Testis (tissue), 5 donors: ENCODE measurements around the gene POC1B. TPM values are rescaled to one million over a fixed set of nuclear protein-coding genes. Genes with fewer than 3 reads are reported as not detected.
A peak's percentile ranks its signal among the peaks of the same experiment; 100 is the strongest.

ENCODE experiments used
- DNase-seq: peaks from one replicate; pipeline ENCODE4 v3.0.0-alpha.2; 2019
- H3K27ac ChIP-seq, 2 donors: fragments of 200-600 bp; sonication (generic); one replicate each; pipeline ENCODE4 v1.5.1; 2019
- H3K27me3 ChIP-seq: fragments of 200-600 bp; sonication (generic); one replicate; pipeline ENCODE4 v1.5.1; 2019
- H3K36me3 ChIP-seq: fragments of 200-600 bp; sonication (generic); one replicate; pipeline ENCODE4 v1.5.1; 2017; ENCODE audit warnings: low read depth; ENCODE audit errors: missing control alignments
- H3K4me1 ChIP-seq: fragments of 200-600 bp; sonication (generic); one replicate; pipeline ENCODE4 v1.5.1; 2019
- H3K4me3 ChIP-seq, 2 donors: fragments of 200-600 bp; sonication (generic); one replicate each; pipeline ENCODE4 v1.5.1; 2017 to 2019
- H3K9me3 ChIP-seq: fragments of 200-600 bp; sonication (generic); one replicate; pipeline ENCODE4 v1.5.1; 2017
- POLR2A ChIP-seq: fragments of 450-650 bp; IDR thresholded peaks from one replicate; pipeline ENCODE4 v1.6.1; 2017; ENCODE audit warnings: antibody characterized with exemption, mild to moderate bottlenecking, moderate library complexity
- WGBS, 2 donors: methylation state at CpG; one replicate each; pipeline ENCODE4 v1.1.5; 2018; 5-methylcytosine and 5-hydroxymethylcytosine counted together
- intact Hi-C: fragments of 100-400 bp; cut with DNase I; formaldehyde crosslinking; loops from one replicate; pipeline ENCODE4 v1.15.1; 2023; ENCODE audit warnings: low total_unique reads
- long read RNA-seq, 2 donors: transcript quantifications; one replicate each; lab custom pipeline, GENCODE V29; 2026
- polyA plus RNA-seq: library from polyadenylated mRNA; stranded (reverse); fragments of 350-450 nt; fragmentation: Illumina TruSeq; extraction: RNeasy Lipid Tissue Mini Kit (QIAGEN cat#74804); gene quantifications from one replicate; pipeline ENCODE4 v1.2.3, GENCODE V29; 2014; ENCODE audit warnings: low read depth, low replicate concordance; ENCODE audit not compliant: insufficient read depth
- total RNA-seq, 2 donors: library from RNA; depleted of rRNA; stranded (reverse); fragments of >200 nt; gene quantifications; one replicate each; pipeline ENCODE4 v1.2.3, GENCODE V29; 2016
- TF ChIP-seq, protein P1 (sequence below), 3 experiments: fragments of 450-650 bp in 2 of 3; fragments of 200-600 bp in 1 of 3; sonication (generic) in 1 of 3; IDR thresholded peaks; one replicate each; pipeline ENCODE4 v1.5.1; 2016 to 2019; ENCODE audit warnings: antibody characterized with exemption in 3 of 3, mild to moderate bottlenecking in 2 of 3, moderate library complexity in 1 of 3

The POC1B gene
- 10 to 100 TPM; 21.3 to 30.2 TPM for total RNA-seq
- 16.8 TPM for polyA plus RNA-seq
- long read RNA-seq, donor 1, partial matches to known transcripts: 0 of 1 reads
- long read RNA-seq, donor 1, other reads (novel, unspliced or antisense): 0 of 1 reads
- long read RNA-seq, donor 2: 0 reads

DNA sequence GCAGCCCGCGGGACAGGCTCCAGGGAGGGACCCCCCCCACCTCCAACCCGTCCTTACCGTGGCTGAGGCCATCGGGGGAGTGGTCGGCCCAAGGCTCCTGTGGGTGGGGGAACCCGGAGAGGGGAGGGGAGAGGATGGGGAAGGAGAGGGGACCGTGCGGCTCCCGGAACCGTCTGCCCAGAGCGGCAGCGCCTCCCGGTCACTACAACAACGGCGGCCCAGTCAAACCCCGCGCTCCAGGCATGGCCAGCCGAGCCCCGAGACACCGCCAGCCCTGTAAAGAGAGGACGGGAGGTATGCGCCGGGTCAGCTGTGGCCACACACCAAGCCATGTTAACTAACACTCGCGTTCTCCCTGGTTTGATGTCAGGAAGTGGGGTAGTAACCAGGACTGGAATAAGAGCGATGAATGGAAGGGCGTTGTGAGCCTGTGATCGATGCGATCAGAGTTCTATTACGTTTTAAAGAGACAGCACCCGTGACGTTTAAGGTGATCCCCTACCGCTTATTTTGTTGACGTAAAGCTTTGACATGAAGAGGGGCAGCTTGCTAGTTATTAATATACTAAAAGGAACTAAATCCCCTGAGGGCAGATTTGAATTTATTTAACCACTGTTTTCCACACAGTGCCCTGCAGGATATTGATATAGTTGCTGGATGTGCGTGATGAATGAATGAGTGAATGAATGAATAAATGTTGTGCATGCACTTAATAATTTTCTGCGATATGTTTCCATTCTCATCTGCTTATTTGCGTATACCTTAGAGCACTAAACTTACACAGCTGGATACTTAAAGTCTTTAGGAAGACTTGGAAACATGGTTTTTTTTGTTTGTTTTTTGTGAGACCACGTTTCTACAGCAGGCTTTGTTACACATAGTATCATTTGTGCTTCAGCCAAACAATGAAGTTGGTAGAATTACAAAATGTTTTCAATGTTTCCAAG, at the start of gene POC1B:
Gene POC1B, minus strand, starts transcription at position 224 of the 947 bp plus-strand sequence. Its CDS starts 152 bp downstream, at position 72.
- TF ChIP-seq POLR2A: no peak
- TF ChIP-seq, protein P1, sequence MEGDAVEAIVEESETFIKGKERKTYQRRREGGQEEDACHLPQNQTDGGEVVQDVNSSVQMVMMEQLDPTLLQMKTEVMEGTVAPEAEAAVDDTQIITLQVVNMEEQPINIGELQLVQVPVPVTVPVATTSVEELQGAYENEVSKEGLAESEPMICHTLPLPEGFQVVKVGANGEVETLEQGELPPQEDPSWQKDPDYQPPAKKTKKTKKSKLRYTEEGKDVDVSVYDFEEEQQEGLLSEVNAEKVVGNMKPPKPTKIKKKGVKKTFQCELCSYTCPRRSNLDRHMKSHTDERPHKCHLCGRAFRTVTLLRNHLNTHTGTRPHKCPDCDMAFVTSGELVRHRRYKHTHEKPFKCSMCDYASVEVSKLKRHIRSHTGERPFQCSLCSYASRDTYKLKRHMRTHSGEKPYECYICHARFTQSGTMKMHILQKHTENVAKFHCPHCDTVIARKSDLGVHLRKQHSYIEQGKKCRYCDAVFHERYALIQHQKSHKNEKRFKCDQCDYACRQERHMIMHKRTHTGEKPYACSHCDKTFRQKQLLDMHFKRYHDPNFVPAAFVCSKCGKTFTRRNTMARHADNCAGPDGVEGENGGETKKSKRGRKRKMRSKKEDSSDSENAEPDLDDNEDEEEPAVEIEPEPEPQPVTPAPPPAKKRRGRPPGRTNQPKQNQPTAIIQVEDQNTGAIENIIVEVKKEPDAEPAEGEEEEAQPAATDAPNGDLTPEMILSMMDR (IDR thresholded peaks at IDR 0.05): peak in 2 of 3 experiments; percentile 21 to 41
- H3K27me3 ChIP-seq: no peaks in the 10 kb centered on the region
- peak; percentile 90 for DNase-seq
- no peaks in the 10 kb centered on the region for H3K9me3 ChIP-seq
- intact Hi-C loops: loop anchor here (10.0 kb wide), 1 partner anchor 51 kb away; no protein-coding TSS in a partner anchor
- 2 to 3% methylated on average over 18 to 39 of the region's 39 CpGs for WGBS, 2 donors
- H3K4me1 ChIP-seq: peaks cover 14% of the 10 kb centered on the region
- peak within 1 kb of the TSS; percentile 70 to 98 for H3K4me3 ChIP-seq
- H3K27ac ChIP-seq: peak within 1 kb of the TSS; percentile 91 to 95
- H3K36me3 ChIP-seq: no peaks in the 10 kb centered on the region

DNA sequence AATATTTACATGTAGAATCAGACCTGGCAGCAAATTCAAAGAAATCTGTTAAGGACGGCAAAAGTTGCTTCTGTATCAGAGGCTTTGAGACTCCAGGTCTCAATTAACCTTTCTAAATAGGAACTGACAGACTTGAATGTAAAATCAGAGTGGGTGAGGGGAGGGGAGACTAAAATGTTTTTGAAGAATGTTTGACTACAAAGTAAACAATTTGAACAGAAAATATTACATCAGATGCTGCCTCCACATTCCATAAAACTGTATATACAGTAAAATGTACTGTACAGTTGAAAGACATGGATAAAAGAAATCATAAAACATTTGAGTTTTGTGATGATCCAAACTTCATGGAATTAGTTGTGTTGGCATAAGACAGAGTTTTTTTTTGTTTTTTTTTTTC, 49.5 kb upstream of the POC1B start:
- WGBS, 2 donors: 58 to 60% methylated on average over 1 of the region's 1 CpG
- intact Hi-C loops: no loop called here
- DNase-seq: no peak

DNA sequence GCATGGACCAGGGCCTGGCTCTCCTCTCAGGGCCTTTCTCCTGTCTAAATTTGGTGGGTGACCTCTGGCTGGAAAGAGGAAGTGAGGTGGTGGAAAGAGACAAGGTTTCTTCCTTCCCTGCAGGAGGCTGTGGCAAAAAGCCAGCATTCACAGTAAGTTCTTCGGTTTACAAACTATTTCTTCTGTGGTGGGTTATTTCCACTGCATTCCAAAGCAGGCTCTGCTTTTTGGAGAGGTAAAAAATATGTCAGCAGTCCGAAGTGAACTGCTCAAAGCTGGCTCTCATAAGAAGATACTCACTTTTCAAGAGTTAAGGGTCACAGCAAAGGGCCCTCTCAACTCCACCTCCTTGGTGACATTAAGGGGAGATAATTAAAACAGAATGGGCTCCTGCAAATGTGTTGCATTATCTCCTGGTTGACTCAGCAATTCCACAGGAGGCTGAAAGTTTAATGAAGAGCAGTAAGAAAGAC, 48.9 kb upstream of the POC1B start:
- H3K9me3 ChIP-seq: no peaks in the 10 kb centered on the region
- TF ChIP-seq POLR2A: no peak
- TF ChIP-seq, protein P1 (IDR thresholded peaks at IDR 0.05): no peak
- H3K36me3 ChIP-seq: no peaks in the 10 kb centered on the region
- intact Hi-C loops: no loop called here
- H3K27ac ChIP-seq: no peak overlapping the region
- 24 to 45% methylated on average over 2 of the region's 2 CpGs for WGBS, 2 donors
- peak; percentile 16 for DNase-seq
- no peaks in the 10 kb centered on the region for H3K27me3 ChIP-seq
- no peak overlapping the region for H3K4me3 ChIP-seq
- H3K4me1 ChIP-seq: no peaks in the 10 kb centered on the region

More for the DNA sequence above, 49.5 kb upstream of the POC1B start:
- no peaks in the 10 kb centered on the region for H3K9me3 ChIP-seq
- H3K4me1 ChIP-seq: no peaks in the 10 kb centered on the region
- H3K36me3 ChIP-seq: no peaks in the 10 kb centered on the region
- H3K27me3 ChIP-seq: no peaks in the 10 kb centered on the region
- H3K27ac ChIP-seq: no peak overlapping the region
- no peak for TF ChIP-seq POLR2A
- TF ChIP-seq, protein P1 (IDR thresholded peaks at IDR 0.05): no peak
- H3K4me3 ChIP-seq: no peak overlapping the region

DNA sequence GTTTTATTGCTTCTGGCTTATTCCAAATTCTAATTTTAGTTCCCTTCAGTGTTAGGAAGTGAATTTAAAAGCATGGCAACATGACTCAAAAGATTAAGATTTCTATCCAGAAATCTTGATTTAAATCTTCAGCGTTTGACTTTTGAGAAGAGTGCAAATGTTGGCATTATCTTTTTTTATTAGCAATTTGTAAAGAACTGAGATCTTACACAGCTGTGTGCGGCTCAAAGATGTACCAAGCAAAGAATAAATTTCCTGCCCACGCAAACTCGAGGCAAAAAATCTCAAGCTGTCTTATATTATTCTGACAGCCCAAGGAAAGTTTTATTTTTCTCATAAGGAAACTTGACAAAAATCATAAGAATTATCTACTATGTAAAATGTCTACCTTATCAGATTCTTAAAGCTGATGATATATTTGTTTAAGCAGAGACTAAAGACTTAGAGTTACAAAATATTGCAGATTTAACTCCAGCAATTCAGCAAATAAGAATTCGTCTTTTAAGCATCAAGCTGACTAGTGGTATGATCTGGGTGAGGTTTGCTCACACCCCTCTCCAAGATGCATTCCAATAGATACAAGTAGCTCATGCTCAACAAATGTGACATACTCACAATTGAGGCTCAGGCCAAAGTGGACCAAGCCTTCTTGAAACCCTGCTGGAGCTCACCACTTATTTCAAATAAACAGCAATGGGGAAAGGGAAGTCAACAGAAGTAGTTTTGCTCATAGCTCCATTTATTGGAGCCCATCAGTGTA, 47.4 kb upstream of the POC1B start:
- Histone ChIP-seq H3K27me3 (no peaks in the 10 kb centered on the region), H3K4me3 (no peak overlapping the region), H3K36me3 (no peaks in the 10 kb centered on the region), H3K9me3 (no peaks in the 10 kb centered on the region), H3K27ac (no peak overlapping the region), H3K4me1 (no peaks in the 10 kb centered on the region)
- intact Hi-C loops: no loop called here
- TF ChIP-seq, protein P1 (IDR thresholded peaks at IDR 0.05): no peak
- TF ChIP-seq POLR2A: no peak
- DNase-seq: no peak
- WGBS, 2 donors: 84 to 89% methylated on average over 5 of the region's 5 CpGs
